ENCODE measurements around the gene GREB1L. TPM values are rescaled to one million over a fixed set of nuclear protein-coding genes. Genes with fewer than 3 reads are reported as not detected.

The GREB1L gene
- total RNA-seq, 5 donors from 2014 or later (not counting 1 experiment from before 2014, with no cell fraction given) = 0.09 TPM; not detected in 4

- ChIA-PET CTCF (no interaction called here), POLR2A (no interaction called here)
- Histone ChIP-seq H3K27ac (ENCODE audit: low read length) (no peak overlapping the region), H3K4me1 (ENCODE audit: control insufficient read depth in 1 of 2, extremely low read depth in 1 of 2, insufficient read depth in 2 of 2, low read length in 2 of 2) (no peaks in the 10 kb centered on the region), H3K9me3 (no peaks in the 10 kb centered on the region), H3K36me3 (ENCODE audit: control insufficient read depth in 2 of 2, extremely low read depth in 1 of 2, insufficient read depth in 1 of 2, low read length in 1 of 2) (peaks cover 12 to 20% of the 10 kb centered on the region in 2 donors), H3K4me3 (ENCODE audit: control insufficient read depth in 1 of 2, extremely low read depth in 1 of 2, low read length in 1 of 2) (no peak overlapping the region), H3K27me3 (replicated peaks in 1 of 2; ENCODE audit: control insufficient read depth in 2 of 2, extremely low read depth in 1 of 2, insufficient read depth in 2 of 2, low read length in 1 of 2) (no peaks in the 10 kb centered on the region)
- H3K4me1 Mint-ChIP-seq = peaks cover 4 to 14% (median 7%) of the 10 kb centered on the region in 3 donors
- 88% methylated on average over 1 of the region's 5 CpGs for WGBS (ENCODE audit: insufficient coverage)
- H3K27ac Mint-ChIP-seq = no peak overlapping the region
- H3K27me3 Mint-ChIP-seq = no peaks in the 10 kb centered on the region
- DNase-seq (no peak), ATAC-seq (replicated peaks in 1 of 4) (no peak)
- no peaks in the 10 kb centered on the region for H3K9me3 Mint-ChIP-seq
- H3K4me3 Mint-ChIP-seq = no peak overlapping the region
- H3K36me3 Mint-ChIP-seq = peaks cover 39% of the 10 kb centered on the region
These were observed 304.4 kb downstream of the GREB1L start for GRCh38 chr18:21546423-21546822.

- Mint-ChIP-seq H3K36me3 (peaks cover 45% of the 10 kb centered on the region), H3K27me3 (no peaks in the 10 kb centered on the region), H3K9me3 (no peaks in the 10 kb centered on the region), H3K27ac (no peak overlapping the region), H3K4me1 (peaks cover 7 to 15% (median 7%) of the 10 kb centered on the region in 3 donors), H3K4me3 (no peak overlapping the region)
- no peak for DNase-seq
- Histone ChIP-seq H3K36me3 (ENCODE audit: control insufficient read depth in 2 of 2, extremely low read depth in 1 of 2, insufficient read depth in 1 of 2, low read length in 1 of 2) (peaks cover 12 to 22% of the 10 kb centered on the region in 2 donors), H3K27ac (ENCODE audit: low read length) (no peak overlapping the region), H3K4me3 (ENCODE audit: control insufficient read depth in 1 of 2, extremely low read depth in 1 of 2, low read length in 1 of 2) (no peak overlapping the region), H3K27me3 (replicated peaks in 1 of 2; ENCODE audit: control insufficient read depth in 2 of 2, extremely low read depth in 1 of 2, insufficient read depth in 2 of 2, low read length in 1 of 2) (no peaks in the 10 kb centered on the region), H3K9me3 (no peaks in the 10 kb centered on the region), H3K4me1 (ENCODE audit: control insufficient read depth in 1 of 2, extremely low read depth in 1 of 2, insufficient read depth in 2 of 2, low read length in 2 of 2) (no peaks in the 10 kb centered on the region)
- ATAC-seq (replicated peaks in 1 of 4) = no peak
- WGBS (ENCODE audit: insufficient coverage) = 94% methylated on average over 2 of the region's 2 CpGs
- POLR2A ChIA-PET = no interaction called here
- CTCF ChIA-PET = interaction anchor here (0.6 kb wide), 2 partner anchors 9 to 32 kb away, joined by 3 to 4 read pairs; no protein-coding TSS in a partner anchor
These were observed 306.6 kb downstream of the GREB1L start for GRCh38 chr18:21548647-21549046.

- POLR2A ChIA-PET = no interaction called here
- Mint-ChIP-seq H3K9me3 (no peaks in the 10 kb centered on the region), H3K36me3 (peaks cover 51% of the 10 kb centered on the region), H3K27ac (no peak overlapping the region), H3K4me1 (peaks cover 7 to 13% (median 7%) of the 10 kb centered on the region in 3 donors), H3K4me3 (no peak overlapping the region), H3K27me3 (no peaks in the 10 kb centered on the region)
- CTCF ChIA-PET = no interaction called here
- no peak overlapping the region for H3K27ac ChIP-seq (ENCODE audit: low read length)
- no peaks in the 10 kb centered on the region for H3K4me1 ChIP-seq (ENCODE audit: control insufficient read depth in 1 of 2, extremely low read depth in 1 of 2, insufficient read depth in 2 of 2, low read length in 2 of 2)
- ATAC-seq (replicated peaks in 1 of 4) = no peak
- DNase-seq = no peak
- WGBS (ENCODE audit: insufficient coverage) = no CpG with 5 or more reads among the region's 11 CpGs
- peaks cover 12 to 27% of the 10 kb centered on the region in 2 donors for H3K36me3 ChIP-seq (ENCODE audit: control insufficient read depth in 2 of 2, extremely low read depth in 1 of 2, insufficient read depth in 1 of 2, low read length in 1 of 2)
- H3K27me3 ChIP-seq (replicated peaks in 1 of 2; ENCODE audit: control insufficient read depth in 2 of 2, extremely low read depth in 1 of 2, insufficient read depth in 2 of 2, low read length in 1 of 2) = no peaks in the 10 kb centered on the region
- no peaks in the 10 kb centered on the region for H3K9me3 ChIP-seq
- no peak overlapping the region for H3K4me3 ChIP-seq (ENCODE audit: control insufficient read depth in 1 of 2, extremely low read depth in 1 of 2, low read length in 1 of 2)
These were observed 308.5 kb downstream of the GREB1L start for GRCh38 chr18:21550510-21550970.

- H3K4me1 ChIP-seq (ENCODE audit: control insufficient read depth in 1 of 2, extremely low read depth in 1 of 2, insufficient read depth in 2 of 2, low read length in 2 of 2) = no peaks in the 10 kb centered on the region
- Mint-ChIP-seq H3K36me3 (peaks cover 43% of the 10 kb centered on the region), H3K27ac (peak overlapping the region in 1 of 2 donors; percentile 6), H3K27me3 (no peaks in the 10 kb centered on the region), H3K4me1 (peaks cover 0 to 3% (median under 1%) of the 10 kb centered on the region in 3 donors), H3K4me3 (no peak overlapping the region), H3K9me3 (no peaks in the 10 kb centered on the region)
- H3K4me3 ChIP-seq (ENCODE audit: control insufficient read depth in 1 of 2, extremely low read depth in 1 of 2, low read length in 1 of 2) = no peak overlapping the region
- 100% methylated on average over 1 of the region's 6 CpGs for WGBS (ENCODE audit: insufficient coverage)
- ChIA-PET CTCF (interaction anchor here in 1 of 2 donors (0.6 to 0.7 kb wide), 2 partner anchors 9 to 49 kb away, joined by 3 to 4 read pairs; no protein-coding TSS in a partner anchor), POLR2A (interaction anchor here in 1 of 2 donors (0.6 kb wide), 1 partner anchor 42 kb away, joined by 3 read pairs; no protein-coding TSS in a partner anchor)
- H3K27ac ChIP-seq (ENCODE audit: low read length) = no peak overlapping the region
- ATAC-seq (replicated peaks in 1 of 4) = no peak
- no peak for DNase-seq
- H3K36me3 ChIP-seq (ENCODE audit: control insufficient read depth in 2 of 2, extremely low read depth in 1 of 2, insufficient read depth in 1 of 2, low read length in 1 of 2) = peaks cover 0 to 40% of the 10 kb centered on the region in 2 donors
- H3K9me3 ChIP-seq = no peaks in the 10 kb centered on the region
- H3K27me3 ChIP-seq (replicated peaks in 1 of 2; ENCODE audit: control insufficient read depth in 2 of 2, extremely low read depth in 1 of 2, insufficient read depth in 2 of 2, low read length in 1 of 2) = no peaks in the 10 kb centered on the region
These were observed 315.7 kb downstream of the GREB1L start for GRCh38 chr18:21557607-21558253.

GRCh38 chr18:21559195-21559594, 317.2 kb downstream of the GREB1L start:
- Mint-ChIP-seq H3K9me3 (no peaks in the 10 kb centered on the region), H3K4me1 (peaks cover 0 to 2% (median 0%) of the 10 kb centered on the region in 3 donors), H3K27ac (peak overlapping the region in 1 of 2 donors; percentile 9), H3K27me3 (no peaks in the 10 kb centered on the region), H3K4me3 (no peak overlapping the region), H3K36me3 (peaks cover 42% of the 10 kb centered on the region)
- H3K4me1 ChIP-seq (ENCODE audit: control insufficient read depth in 1 of 2, extremely low read depth in 1 of 2, insufficient read depth in 2 of 2, low read length in 2 of 2) = no peaks in the 10 kb centered on the region
- H3K9me3 ChIP-seq = no peaks in the 10 kb centered on the region
- DNase-seq = no peak
- ChIA-PET POLR2A (interaction anchor here in 1 of 2 donors (0.5 kb wide), 1 partner anchor 23 kb away, joined by 3 read pairs; no protein-coding TSS in a partner anchor), CTCF (interaction anchor here in 1 of 2 donors (0.9 kb wide), 1 partner anchor 41 kb away, joined by 3 read pairs; the partner anchor contains the start of gene ESCO1)
- H3K27ac ChIP-seq (ENCODE audit: low read length) = no peak overlapping the region
- ATAC-seq (replicated peaks in 1 of 4) = no peak
- H3K4me3 ChIP-seq (ENCODE audit: control insufficient read depth in 1 of 2, extremely low read depth in 1 of 2, low read length in 1 of 2) = no peak overlapping the region
- no peaks in the 10 kb centered on the region for H3K27me3 ChIP-seq (replicated peaks in 1 of 2; ENCODE audit: control insufficient read depth in 2 of 2, extremely low read depth in 1 of 2, insufficient read depth in 2 of 2, low read length in 1 of 2)
- peaks cover 0 to 50% of the 10 kb centered on the region in 2 donors for H3K36me3 ChIP-seq (ENCODE audit: control insufficient read depth in 2 of 2, extremely low read depth in 1 of 2, insufficient read depth in 1 of 2, low read length in 1 of 2)

GRCh38 chr18:21571772-21572171, 329.7 kb downstream of the GREB1L start:
- no peak overlapping the region for H3K4me3 ChIP-seq (ENCODE audit: control insufficient read depth in 1 of 2, extremely low read depth in 1 of 2, low read length in 1 of 2)
- no peaks in the 10 kb centered on the region for H3K9me3 Mint-ChIP-seq
- H3K4me1 ChIP-seq (ENCODE audit: control insufficient read depth in 1 of 2, extremely low read depth in 1 of 2, insufficient read depth in 2 of 2, low read length in 2 of 2) = no peaks in the 10 kb centered on the region
- ChIA-PET POLR2A (no interaction called here), CTCF (no interaction called here)
- peaks cover 0 to 3% (median 0%) of the 10 kb centered on the region in 3 donors for H3K4me1 Mint-ChIP-seq
- no peak overlapping the region for H3K27ac Mint-ChIP-seq
- no peak overlapping the region for H3K27ac ChIP-seq (ENCODE audit: low read length)
- H3K9me3 ChIP-seq = no peaks in the 10 kb centered on the region
- H3K27me3 ChIP-seq (replicated peaks in 1 of 2; ENCODE audit: control insufficient read depth in 2 of 2, extremely low read depth in 1 of 2, insufficient read depth in 2 of 2, low read length in 1 of 2) = no peaks in the 10 kb centered on the region
- no peak overlapping the region for H3K4me3 Mint-ChIP-seq
- DNase-seq (no peak), ATAC-seq (replicated peaks in 1 of 4) (no peak)
- H3K36me3 ChIP-seq (ENCODE audit: control insufficient read depth in 2 of 2, extremely low read depth in 1 of 2, insufficient read depth in 1 of 2, low read length in 1 of 2) = peaks cover 4 to 65% of the 10 kb centered on the region in 2 donors
- no peaks in the 10 kb centered on the region for H3K27me3 Mint-ChIP-seq
- peaks cover 58% of the 10 kb centered on the region for H3K36me3 Mint-ChIP-seq

Data from T-cell (primary cell).